HEK293 (cell line): ENCODE measurements around the gene SMCO4.

Experiments used
- CTCF ChIA-PET: fragments of 350-600 bp; formaldehyde crosslinking; extraction: SDS; loops from one replicate; lab custom pipeline; 2021; ENCODE audit warnings: antibody characterized with exemption; lab: Yijun Ruan, JAX
- POLR2A ChIA-PET: fragments of 300-600 bp; formaldehyde crosslinking; extraction: SDS; loops from one replicate; lab custom pipeline; 2020; ENCODE audit warnings: antibody characterized with exemption, inconsistent platforms; lab: Yijun Ruan, JAX
- H3K27ac ChIP-seq: fragments of 200-500 bp; sonication (Bioruptor generic); 2 replicates; pipeline ENCODE4 v1.5.1; 2014; ENCODE audit warnings: low read depth, low read length, control low read depth, inconsistent platforms; ENCODE audit errors: extremely low read depth
- H3K36me3 ChIP-seq, 2 experiments: fragments of 200-500 bp in 1 of 2; sonication (Bioruptor generic) in 1 of 2; 1 replicate in 1 of 2; 2 replicates in 1 of 2; pipeline ENCODE4 v1.5.1; 2014 to 2017; ENCODE audit warnings: inconsistent platforms in 2 of 2, low read length in 2 of 2; ENCODE audit not compliant: control insufficient read depth in 2 of 2, insufficient read depth in 1 of 2
- H3K4me1 ChIP-seq: fragments of 200-500 bp; sonication (Bioruptor generic); 2 replicates; pipeline ENCODE4 v1.5.1; 2014; ENCODE audit warnings: mild to moderate bottlenecking, low read length, inconsistent platforms; ENCODE audit not compliant: control insufficient read depth, insufficient read depth
- H3K4me3 ChIP-seq: 2 replicates; pipeline ENCODE4 v1.5.1; 2011; ENCODE audit warnings: low read depth, mild to moderate bottlenecking, control low read depth, low read length, moderate library complexity
- H3K9me3 ChIP-seq: fragments of 200-500 bp; sonication (Bioruptor generic); 2 replicates; pipeline ENCODE4 v1.5.1; 2014; ENCODE audit warnings: low read depth, low read length, inconsistent platforms; ENCODE audit not compliant: control insufficient read depth, insufficient read depth
- AEBP2 ChIP-seq: fragments of 450-650 bp; formaldehyde crosslinking; IDR thresholded peaks from 2 replicates; pipeline ENCODE4 v1.5.1; 2016; ENCODE audit warnings: missing biosample characterization, missing genetic modification characterization, borderline replicate concordance
- GLIS2 ChIP-seq: fragments of 450-650 bp; formaldehyde crosslinking; IDR thresholded peaks from 2 replicates; pipeline ENCODE4 v1.5.1; 2016; ENCODE audit warnings: missing biosample characterization, missing genetic modification characterization
- KLF10 ChIP-seq: fragments of 450-650 bp; IDR thresholded peaks from 2 replicates; pipeline ENCODE4 v1.5.1; 2018; ENCODE audit warnings: missing biosample characterization, mild to moderate bottlenecking, missing genetic modification characterization
- SP3 ChIP-seq: fragments of 450-650 bp; formaldehyde crosslinking; IDR thresholded peaks from 2 replicates; pipeline ENCODE4 v1.5.1; 2016; ENCODE audit warnings: missing biosample characterization, missing genetic modification characterization
- TRIM28 ChIP-seq: IDR thresholded peaks from 2 replicates; pipeline ENCODE4 v1.6.1; 2011; ENCODE audit warnings: low read length, control low read depth, borderline replicate concordance
- YY1 ChIP-seq: fragments of 450-650 bp; formaldehyde crosslinking; IDR thresholded peaks from 2 replicates; pipeline ENCODE4 v1.5.1; 2018; ENCODE audit warnings: missing biosample characterization, missing genetic modification characterization
- ZBTB8A ChIP-seq: fragments of 450-650 bp; formaldehyde crosslinking; IDR thresholded peaks from 2 replicates; pipeline ENCODE4 v1.5.1; 2016; ENCODE audit warnings: missing biosample characterization, missing genetic modification characterization
- ZIC2 ChIP-seq: fragments of 450-650 bp; formaldehyde crosslinking; IDR thresholded peaks from 2 replicates; pipeline ENCODE4 v1.5.1; 2016; ENCODE audit warnings: missing biosample characterization, missing genetic modification characterization
- ZNF112 ChIP-seq: fragments of 450-650 bp; formaldehyde crosslinking; IDR thresholded peaks from 2 replicates; pipeline ENCODE4 v1.5.0; 2017; ENCODE audit warnings: missing biosample characterization, missing genetic modification characterization
- ZNF140 ChIP-seq: fragments of 450-650 bp; formaldehyde crosslinking; IDR thresholded peaks from 2 replicates; pipeline ENCODE4 v1.5.1; 2016; ENCODE audit warnings: missing biosample characterization, missing genetic modification characterization
- ZNF155 ChIP-seq: fragments of 450-650 bp; formaldehyde crosslinking; IDR thresholded peaks from 2 replicates; pipeline ENCODE4 v1.5.1; 2016; ENCODE audit warnings: missing biosample characterization, missing genetic modification characterization
- ZNF16 ChIP-seq: fragments of 450-650 bp; formaldehyde crosslinking; IDR thresholded peaks from 2 replicates; pipeline ENCODE4 v1.5.1; 2016; ENCODE audit warnings: low read depth, missing biosample characterization, missing genetic modification characterization
- ZNF175 ChIP-seq: fragments of 450-650 bp; formaldehyde crosslinking; IDR thresholded peaks from 2 replicates; pipeline ENCODE4 v1.5.1; 2016; ENCODE audit warnings: missing biosample characterization, missing genetic modification characterization
- ZNF2 ChIP-seq: fragments of 450-650 bp; formaldehyde crosslinking; IDR thresholded peaks from 2 replicates; pipeline ENCODE4 v1.5.1; 2016; ENCODE audit warnings: missing biosample characterization, missing genetic modification characterization
- ZNF24 ChIP-seq: fragments of 450-650 bp; formaldehyde crosslinking; IDR thresholded peaks from 2 replicates; pipeline ENCODE4 v1.5.1; 2016; ENCODE audit warnings: missing biosample characterization, missing genetic modification characterization
- ZNF350 ChIP-seq: fragments of 450-650 bp; formaldehyde crosslinking; IDR thresholded peaks from 2 replicates; pipeline ENCODE4 v1.5.0; 2017; ENCODE audit warnings: missing biosample characterization, mild to moderate bottlenecking, missing genetic modification characterization
- ZNF354C ChIP-seq: fragments of 450-650 bp; formaldehyde crosslinking; IDR thresholded peaks from 2 replicates; pipeline ENCODE4 v1.5.1; 2016; ENCODE audit warnings: missing biosample characterization, missing genetic modification characterization, low read depth, borderline replicate concordance
- ZNF433 ChIP-seq: fragments of 450-650 bp; formaldehyde crosslinking; IDR thresholded peaks from 2 replicates; pipeline ENCODE4 v1.5.1; 2016; ENCODE audit warnings: missing biosample characterization, missing genetic modification characterization, low read depth
- ZNF521 ChIP-seq: fragments of 450-650 bp; formaldehyde crosslinking; IDR thresholded peaks from 2 replicates; pipeline ENCODE4 v1.5.1; 2017; ENCODE audit warnings: missing biosample characterization, mild to moderate bottlenecking, missing genetic modification characterization
- ZNF530 ChIP-seq: fragments of 450-650 bp; formaldehyde crosslinking; IDR thresholded peaks from 2 replicates; pipeline ENCODE4 v1.5.1; 2016; ENCODE audit warnings: low read depth, missing biosample characterization, missing genetic modification characterization
- ZNF621 ChIP-seq: fragments of 450-650 bp; formaldehyde crosslinking; IDR thresholded peaks from 2 replicates; pipeline ENCODE4 v1.5.1; 2017; ENCODE audit warnings: missing biosample characterization, missing genetic modification characterization
- ZNF639 ChIP-seq: fragments of 450-650 bp; formaldehyde crosslinking; IDR thresholded peaks from 2 replicates; pipeline ENCODE4 v1.5.1; 2016; ENCODE audit warnings: missing biosample characterization, missing genetic modification characterization
- ZNF664 ChIP-seq: fragments of 450-650 bp; formaldehyde crosslinking; IDR thresholded peaks from 2 replicates; pipeline ENCODE4 v1.5.1; 2016; ENCODE audit warnings: missing biosample characterization, missing genetic modification characterization
- ZNF677 ChIP-seq: fragments of 450-650 bp; IDR thresholded peaks from 2 replicates; pipeline ENCODE4 v1.5.0; 2018; ENCODE audit warnings: missing biosample characterization, mild to moderate bottlenecking, missing genetic modification characterization, moderate library complexity
- TF ChIP-seq, protein P1 (sequence below): fragments of 450-650 bp; formaldehyde crosslinking; IDR thresholded peaks from 2 replicates; pipeline ENCODE4 v1.5.1; 2016; ENCODE audit warnings: missing biosample characterization, missing genetic modification characterization
- TF ChIP-seq, protein P2 (sequence below): fragments of 450-650 bp; formaldehyde crosslinking; conservative IDR thresholded peaks from 2 replicates; pipeline ENCODE4 v1.5.1; 2016; ENCODE audit warnings: low read depth, missing biosample characterization, missing genetic modification characterization

SMCO4 gene

GRCh38 chr11:93583490-93583889, 40.3 kb upstream of the SMCO4 start:
- CTCF ChIA-PET = no interaction called here
- no peak overlapping the region for H3K4me3 ChIP-seq
- TF ChIP-seq ZNF140 (tag by site-specific recombination) (no peak), ZNF112 (no peak), ZNF639 (tag by site-specific recombination) (no peak), ZNF175 (tag by site-specific recombination) (no peak), ZBTB8A (no peak), ZNF521 (tag by site-specific recombination) (no peak), ZIC2 (no peak), ZNF677 (no peak), ZNF16 (no peak), ZNF24 (tag by site-specific recombination) (no peak), ZNF2 (tag by site-specific recombination) (no peak), ZNF433 (tag by site-specific recombination) (no peak), YY1 (tag by site-specific recombination) (no peak), KLF10 (tag by site-specific recombination) (no peak), ZNF354C (tag by site-specific recombination) (no peak)
- TF ChIP-seq, protein P1, sequence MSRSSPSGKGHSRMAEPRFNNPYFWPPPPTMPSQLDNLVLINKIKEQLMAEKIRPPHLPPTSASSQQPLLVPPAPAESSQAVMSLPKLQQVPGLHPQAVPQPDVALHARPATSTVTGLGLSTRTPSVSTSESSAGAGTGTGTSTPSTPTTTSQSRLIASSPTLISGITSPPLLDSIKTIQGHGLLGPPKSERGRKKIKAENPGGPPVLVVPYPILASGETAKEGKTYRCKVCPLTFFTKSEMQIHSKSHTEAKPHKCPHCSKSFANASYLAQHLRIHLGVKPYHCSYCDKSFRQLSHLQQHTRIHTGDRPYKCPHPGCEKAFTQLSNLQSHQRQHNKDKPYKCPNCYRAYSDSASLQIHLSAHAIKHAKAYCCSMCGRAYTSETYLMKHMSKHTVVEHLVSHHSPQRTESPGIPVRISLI = no peak
- TF ChIP-seq, protein P2, sequence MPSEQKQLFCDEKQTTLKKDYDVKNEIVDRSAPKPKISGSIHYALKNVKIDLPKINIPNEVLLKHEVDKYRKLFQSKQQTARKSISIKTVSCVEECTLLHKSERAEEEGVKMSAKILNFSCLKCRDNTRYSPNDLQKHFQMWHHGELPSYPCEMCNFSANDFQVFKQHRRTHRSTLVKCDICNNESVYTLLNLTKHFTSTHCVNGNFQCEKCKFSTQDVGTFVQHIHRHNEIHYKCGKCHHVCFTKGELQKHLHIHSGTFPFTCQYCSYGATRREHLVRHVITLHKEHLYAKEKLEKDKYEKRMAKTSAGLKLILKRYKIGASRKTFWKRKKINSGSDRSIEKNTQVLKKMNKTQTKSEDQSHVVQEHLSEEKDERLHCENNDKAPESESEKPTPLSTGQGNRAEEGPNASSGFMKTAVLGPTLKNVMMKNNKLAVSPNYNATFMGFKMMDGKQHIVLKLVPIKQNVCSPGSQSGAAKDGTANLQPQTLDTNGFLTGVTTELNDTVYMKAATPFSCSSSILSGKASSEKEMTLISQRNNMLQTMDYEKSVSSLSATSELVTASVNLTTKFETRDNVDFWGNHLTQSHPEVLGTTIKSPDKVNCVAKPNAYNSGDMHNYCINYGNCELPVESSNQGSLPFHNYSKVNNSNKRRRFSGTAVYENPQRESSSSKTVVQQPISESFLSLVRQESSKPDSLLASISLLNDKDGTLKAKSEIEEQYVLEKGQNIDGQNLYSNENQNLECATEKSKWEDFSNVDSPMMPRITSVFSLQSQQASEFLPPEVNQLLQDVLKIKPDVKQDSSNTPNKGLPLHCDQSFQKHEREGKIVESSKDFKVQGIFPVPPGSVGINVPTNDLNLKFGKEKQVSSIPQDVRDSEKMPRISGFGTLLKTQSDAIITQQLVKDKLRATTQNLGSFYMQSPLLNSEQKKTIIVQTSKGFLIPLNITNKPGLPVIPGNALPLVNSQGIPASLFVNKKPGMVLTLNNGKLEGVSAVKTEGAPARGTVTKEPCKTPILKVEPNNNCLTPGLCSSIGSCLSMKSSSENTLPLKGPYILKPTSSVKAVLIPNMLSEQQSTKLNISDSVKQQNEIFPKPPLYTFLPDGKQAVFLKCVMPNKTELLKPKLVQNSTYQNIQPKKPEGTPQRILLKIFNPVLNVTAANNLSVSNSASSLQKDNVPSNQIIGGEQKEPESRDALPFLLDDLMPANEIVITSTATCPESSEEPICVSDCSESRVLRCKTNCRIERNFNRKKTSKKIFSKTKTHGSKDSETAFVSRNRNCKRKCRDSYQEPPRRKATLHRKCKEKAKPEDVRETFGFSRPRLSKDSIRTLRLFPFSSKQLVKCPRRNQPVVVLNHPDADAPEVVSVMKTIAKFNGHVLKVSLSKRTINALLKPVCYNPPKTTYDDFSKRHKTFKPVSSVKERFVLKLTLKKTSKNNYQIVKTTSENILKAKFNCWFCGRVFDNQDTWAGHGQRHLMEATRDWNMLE = no peak
- TF ChIP-seq, all 188 proteins: peak for 0
- no peaks in the 10 kb centered on the region for H3K9me3 ChIP-seq
- no peaks in the 10 kb centered on the region for H3K36me3 ChIP-seq
- POLR2A ChIA-PET = no interaction called here
- H3K27ac ChIP-seq = no peak overlapping the region
- no peaks in the 10 kb centered on the region for H3K4me1 ChIP-seq

DNA sequence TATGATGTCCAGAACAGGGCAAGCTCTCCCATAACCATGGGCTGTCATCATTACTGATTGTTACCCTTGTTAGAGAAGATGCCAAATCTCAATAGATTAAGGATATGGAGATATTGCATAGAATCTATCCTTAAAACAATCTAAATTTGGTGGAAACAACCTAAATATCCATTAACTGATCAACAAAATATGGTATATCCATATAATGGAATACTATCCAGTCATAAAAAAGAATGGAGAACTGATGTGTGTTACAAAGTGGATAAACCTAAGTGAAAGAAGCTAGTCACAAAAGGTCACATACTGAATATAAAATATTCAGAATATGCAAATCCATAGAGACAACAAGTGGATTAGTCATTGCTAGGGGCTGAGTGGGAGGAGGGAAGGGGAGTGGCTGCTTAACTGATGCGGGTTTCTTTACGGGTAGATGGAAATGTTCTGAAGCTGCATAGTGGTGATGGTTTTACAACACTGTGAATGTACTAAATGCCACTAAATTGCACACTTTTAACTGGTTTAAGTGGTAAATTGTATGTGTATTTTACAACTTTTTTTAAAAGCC, 36.1 kb upstream of the SMCO4 start:
- Histone ChIP-seq H3K36me3 (no peaks in the 10 kb centered on the region), H3K4me3 (no peak overlapping the region), H3K9me3 (no peaks in the 10 kb centered on the region), H3K4me1 (no peaks in the 10 kb centered on the region), H3K27ac (no peak overlapping the region)
- no peak for TF ChIP-seq SP3 (tag by site-specific recombination)
- TF ChIP-seq GLIS2 = no peak
- TF ChIP-seq ZNF639 (tag by site-specific recombination) = no peak
- TF ChIP-seq ZNF621 = no peak
- no peak for TF ChIP-seq ZNF350 (tag by site-specific recombination)
- no peak for TF ChIP-seq TRIM28
- TF ChIP-seq AEBP2 (tag by site-specific recombination) = no peak
- TF ChIP-seq ZNF155 (tag by site-specific recombination) = no peak
- no peak for TF ChIP-seq ZIC2
- no peak for TF ChIP-seq ZNF664
- TF ChIP-seq ZNF530 = no peak
- ChIA-PET POLR2A (no interaction called here), CTCF (no interaction called here)
